ENCODE measurements around the gene C9.
"Not testable (repeated sequence)": the region's sequence is repeated elsewhere in the genome, so short reads cannot be mapped to it uniquely, and the experiment has no call there.

The C9 gene

DNA sequence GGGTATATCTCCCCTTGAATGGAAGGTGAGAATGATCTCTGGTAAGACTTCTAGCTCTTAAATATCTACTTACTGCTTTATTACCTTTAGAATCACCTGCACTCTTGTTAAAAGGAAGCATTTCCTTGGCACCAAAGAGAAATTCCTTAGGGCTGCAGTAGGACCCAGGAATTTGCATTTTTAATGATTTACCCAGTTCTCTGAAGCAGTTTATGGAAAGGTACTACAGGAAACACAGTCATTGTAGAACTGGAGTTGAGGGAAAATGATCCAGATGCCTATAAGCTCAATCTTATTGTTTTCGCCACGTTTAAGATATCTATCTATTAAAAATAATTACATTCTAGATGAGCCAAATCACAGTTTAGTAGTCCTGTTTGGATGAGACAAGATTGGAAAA is 9.5 kb upstream of the C9 start:
- DNase-seq (ENCODE audit: low read depth in 3 of 3) = no peak

DNA sequence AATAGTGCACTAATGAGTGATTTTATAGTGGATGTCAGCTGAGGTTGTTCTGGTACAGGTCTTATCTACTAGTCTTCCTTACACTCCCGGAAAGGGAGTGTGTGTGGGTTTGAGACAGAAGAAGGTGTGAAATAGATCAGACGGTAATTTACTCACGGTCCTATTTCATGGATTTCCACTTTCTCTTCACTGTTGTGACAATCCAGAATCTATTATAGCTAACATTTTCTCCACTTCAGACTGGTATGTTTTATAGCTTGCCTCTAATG is 7.0 kb upstream of the C9 start:
- no peak for DNase-seq (ENCODE audit: low read depth in 3 of 3)

GRCh38 chr5:39370555-39371366 is 6.5 kb upstream of the C9 start:
- no peak for DNase-seq (ENCODE audit: low read depth in 3 of 3)

GRCh38 chr5:39369123-39369815 is 5.0 kb upstream of the C9 start:
- DNase-seq (ENCODE audit: low read depth in 3 of 3) = no peak

GRCh38 chr5:39368116-39368515 is 3.8 kb upstream of the C9 start:
- no peak for DNase-seq (ENCODE audit: low read depth in 3 of 3)

DNA sequence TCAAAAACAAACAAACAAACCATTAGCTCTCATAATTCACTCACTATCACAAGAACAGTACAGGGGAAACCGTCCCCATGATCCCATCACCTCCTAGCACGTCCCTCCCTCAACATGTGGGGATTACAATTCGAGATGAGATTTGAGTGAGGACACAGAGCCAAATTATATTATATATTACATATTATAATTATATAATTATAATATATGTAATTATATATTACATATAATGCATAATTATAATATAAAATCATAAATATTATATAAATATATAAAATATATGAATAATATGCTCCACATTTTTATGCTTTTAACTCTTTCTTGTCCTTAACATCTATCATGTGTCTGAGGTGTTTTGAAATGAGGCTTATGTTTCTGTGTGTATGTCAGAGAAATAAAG is 3.4 kb upstream of the C9 start:
- no peak for DNase-seq (ENCODE audit: low read depth in 3 of 3)

DNA sequence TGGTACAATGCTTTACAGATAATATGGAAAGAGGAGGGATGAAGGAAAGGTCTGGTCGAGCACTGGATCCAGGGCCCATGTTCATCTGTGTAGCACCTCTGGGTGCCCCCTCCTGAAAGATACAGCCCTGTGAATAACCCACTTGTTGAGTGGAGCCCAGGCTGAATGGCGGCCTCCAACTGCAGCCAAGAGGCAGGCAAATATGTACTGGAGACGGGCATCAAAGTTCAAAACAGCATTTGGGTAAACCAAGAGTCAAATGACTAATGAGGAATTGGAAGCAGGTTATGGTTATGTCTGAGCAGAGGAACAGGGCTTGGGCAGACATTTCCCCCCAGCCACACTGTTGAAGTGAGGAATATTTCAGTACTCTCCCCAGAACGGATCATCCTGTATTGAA is 1.1 kb downstream of the C9 start:
- DNase-seq (ENCODE audit: low read depth in 3 of 3) = no peak

DNA sequence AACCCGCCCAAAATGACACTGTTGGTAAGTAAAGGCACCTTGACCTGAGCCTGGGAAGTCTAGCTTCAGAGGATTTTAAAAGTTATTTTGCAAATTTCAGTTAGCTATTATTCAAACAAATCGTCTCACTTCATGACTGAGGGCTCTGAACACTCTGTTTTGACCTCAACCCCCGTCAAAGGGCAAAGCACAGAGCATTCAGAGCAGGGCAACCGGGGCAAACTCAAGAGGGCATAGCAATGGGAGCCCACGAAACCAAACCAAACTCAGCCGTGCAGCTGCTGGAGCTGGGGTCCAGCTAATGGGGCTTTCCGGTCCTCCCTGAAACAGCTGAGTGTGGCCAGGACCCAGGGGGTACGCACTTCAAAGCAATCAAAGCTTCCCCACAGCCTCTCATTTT is 1.6 kb downstream of the C9 start:
- no peak for DNase-seq (ENCODE audit: low read depth in 3 of 3)

DNA sequence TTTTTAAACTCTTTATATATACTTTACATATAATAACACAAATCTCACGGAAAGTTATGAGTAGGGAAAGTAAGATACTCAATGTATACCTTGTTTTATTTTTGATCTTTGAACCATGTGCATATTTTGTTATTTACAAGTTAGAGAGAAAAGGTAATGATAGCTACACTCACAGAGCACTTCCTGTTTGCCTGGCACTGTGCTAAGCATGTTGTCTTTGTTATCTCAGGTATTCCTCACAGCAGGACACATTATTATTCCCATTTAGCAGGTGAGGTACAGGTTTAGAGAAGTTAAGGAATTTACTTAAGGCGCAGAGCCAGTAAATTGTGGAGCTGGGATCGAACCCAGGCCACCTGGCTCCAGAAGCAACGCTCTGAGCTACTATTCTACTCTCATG is 3.0 kb downstream of the C9 start:
- no peak for DNase-seq (ENCODE audit: low read depth in 3 of 3)

DNA sequence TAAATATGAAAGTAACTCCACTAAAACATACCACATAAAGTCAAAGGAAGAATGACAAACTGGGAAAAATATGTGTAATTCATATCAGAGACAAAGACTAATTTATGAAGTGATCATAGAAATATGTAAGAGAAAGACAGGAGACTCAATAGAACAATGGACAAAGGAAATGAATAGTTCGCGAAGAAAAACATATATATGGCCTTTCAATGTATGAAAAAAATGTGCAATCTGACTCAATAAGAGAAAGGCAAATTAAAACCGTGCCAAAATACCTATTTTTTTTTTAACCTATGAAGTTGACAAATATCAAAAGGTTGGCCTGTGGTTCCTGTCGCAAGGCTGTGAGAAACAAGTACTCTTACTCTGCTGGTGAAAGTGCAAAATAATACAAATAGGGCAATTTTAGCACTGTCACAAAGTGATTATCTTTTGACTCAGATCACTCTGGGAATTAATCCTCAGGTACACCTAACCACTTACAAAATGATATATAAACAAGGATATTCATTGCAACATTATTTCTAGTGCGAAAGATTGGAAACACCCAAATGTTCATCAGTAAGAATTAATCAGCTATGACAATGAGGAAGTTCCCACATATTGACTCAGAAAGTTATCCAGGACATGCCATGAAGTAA is 3.7 kb downstream of the C9 start:
- no peak for DNase-seq (ENCODE audit: low read depth in 3 of 3)

DNA sequence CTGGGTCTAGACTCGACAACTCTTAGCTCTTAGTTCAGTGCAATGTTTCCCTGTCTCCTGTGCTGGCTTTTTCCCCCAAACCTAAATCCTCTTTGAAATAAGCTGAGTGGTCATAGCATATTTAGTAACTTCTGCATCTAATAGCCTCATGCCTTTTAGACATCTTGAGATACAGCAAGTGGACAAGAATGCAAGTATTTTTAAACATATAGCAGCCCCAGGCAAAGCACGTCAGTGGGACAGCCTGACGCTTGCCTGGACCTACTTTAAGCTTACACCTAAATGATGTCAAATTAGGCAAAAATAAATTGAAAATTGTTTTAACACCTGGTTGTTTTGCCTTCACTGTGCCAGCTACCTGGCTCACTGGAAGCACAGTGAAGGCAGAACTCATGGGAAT is 8.0 kb downstream of the C9 start:
- no peak for DNase-seq (ENCODE audit: low read depth in 3 of 3)

GRCh38 chr5:39355324-39355723 is 9.0 kb downstream of the C9 start:
- DNase-seq (ENCODE audit: low read depth in 3 of 3) = no peak

GRCh38 chr5:39353717-39354399 is 10.4 kb downstream of the C9 start:
- no peak for DNase-seq (ENCODE audit: low read depth in 3 of 3)

GRCh38 chr5:39352951-39353350 is 11.3 kb downstream of the C9 start:
- no peak for DNase-seq (ENCODE audit: low read depth in 3 of 3)

- no peak for DNase-seq (ENCODE audit: low read depth in 3 of 3)
These were observed 12.1 kb downstream of the C9 start for GRCh38 chr5:39352170-39352569.

GRCh38 chr5:39349484-39349883 is 14.8 kb downstream of the C9 start:
- DNase-seq (ENCODE audit: low read depth in 3 of 3) = no peak

GRCh38 chr5:39342460-39342859 is 21.8 kb downstream of the C9 start:
- no peak for DNase-seq (ENCODE audit: low read depth in 3 of 3)

DNA sequence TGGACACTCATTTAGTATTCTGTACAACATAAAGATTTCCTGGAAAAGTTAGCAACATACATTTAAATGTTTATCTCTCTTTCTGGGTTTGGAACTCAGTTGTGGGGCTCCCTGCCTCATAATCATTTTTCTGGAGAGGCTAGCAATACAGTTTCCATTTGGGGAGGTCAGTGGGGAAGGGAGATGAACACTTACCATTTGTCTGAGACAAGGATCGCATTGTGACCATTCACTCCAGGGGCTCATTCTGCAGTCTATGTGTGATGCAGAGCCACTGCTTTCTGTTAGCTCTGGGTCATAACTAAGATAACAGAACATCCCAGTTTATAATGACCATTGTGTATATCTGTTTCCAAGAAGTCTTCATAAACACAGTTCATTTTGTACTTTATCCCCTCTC is 22.4 kb downstream of the C9 start:
- no peak for DNase-seq (ENCODE audit: low read depth in 3 of 3)

DNA sequence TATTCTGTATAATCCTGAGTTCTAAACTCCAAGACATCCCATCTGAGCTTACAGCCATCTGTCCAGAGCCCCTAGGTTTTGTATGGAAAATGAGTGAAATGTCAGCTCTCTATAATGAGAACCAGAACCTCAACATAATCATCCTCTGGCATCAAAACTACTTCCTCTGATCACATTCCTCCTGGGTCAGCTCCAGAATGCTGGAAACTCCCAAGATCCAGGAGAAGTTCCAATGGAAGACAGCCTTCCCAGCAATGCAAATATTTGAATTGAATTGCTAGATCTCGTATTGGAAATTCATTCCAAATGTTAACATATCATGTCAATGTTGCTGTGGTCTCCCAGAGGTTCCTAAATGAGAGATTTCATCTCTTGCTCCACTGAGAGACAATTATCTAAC is 23.8 kb downstream of the C9 start:
- no peak for DNase-seq (ENCODE audit: low read depth in 3 of 3)

DNA sequence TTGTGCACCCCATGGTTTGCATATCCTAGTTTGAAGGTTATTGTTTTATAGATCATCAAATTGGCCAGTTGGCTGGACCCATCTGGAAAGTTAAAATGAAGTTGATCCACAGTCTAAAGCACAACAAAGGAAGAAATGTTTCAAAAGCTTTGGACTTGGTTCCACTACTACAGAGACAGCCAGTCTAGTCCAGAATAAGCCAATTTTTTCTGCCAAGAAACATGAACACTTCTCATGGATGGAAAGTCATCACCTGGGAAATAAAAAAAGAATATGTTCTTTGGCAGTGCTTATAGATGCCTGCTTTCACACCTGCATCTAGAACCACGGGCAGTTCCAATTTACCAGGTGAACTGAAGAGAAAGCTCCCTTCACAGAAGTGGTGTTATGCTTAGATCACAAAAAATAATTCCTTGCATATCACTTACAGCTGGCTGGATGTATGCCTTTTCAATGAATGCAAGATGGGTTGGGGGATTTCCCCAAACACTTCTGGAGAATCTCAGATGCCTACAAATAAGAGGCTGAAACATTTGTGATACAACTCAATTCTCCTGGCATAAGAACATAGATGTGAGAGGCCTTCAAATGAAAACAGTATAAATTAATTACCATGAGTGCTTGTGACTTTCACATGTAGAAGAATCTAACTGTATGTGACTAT is 26.9 kb downstream of the C9 start:
- DNase-seq (ENCODE audit: low read depth in 3 of 3) = no peak

- not testable (repeated sequence) for DNase-seq (ENCODE audit: low read depth in 3 of 3)
These were observed 30.0 kb downstream of the C9 start for GRCh38 chr5:39334296-39334695.

DNA sequence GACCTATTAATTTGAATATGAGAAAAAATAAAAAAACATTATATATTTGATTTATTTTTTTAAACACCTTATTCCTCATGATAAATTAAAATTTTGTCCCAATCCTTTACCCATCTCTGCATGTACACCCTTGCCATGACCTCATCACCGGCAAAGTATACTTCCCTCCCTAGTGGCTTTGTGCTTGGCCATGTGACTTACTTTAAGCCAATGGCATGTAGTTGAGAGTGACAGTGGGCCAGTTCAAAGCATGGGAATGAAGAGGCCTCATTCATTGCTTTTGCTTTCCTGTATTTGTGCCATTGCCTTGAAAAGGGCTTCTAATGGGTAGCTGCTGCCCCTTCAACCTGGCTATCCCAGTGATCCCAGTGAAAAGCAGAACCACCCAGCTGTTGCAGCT is 31.2 kb downstream of the C9 start:
- DNase-seq (ENCODE audit: low read depth in 3 of 3) = no peak
